Right forelimb (tissue), 1 donor: ENCODE results near the gene STK38L.

Source experiments
- DNase-seq: peaks from one replicate; pipeline ENCODE4 v3.0.0-alpha.2; 2018

The STK38L gene

DNA sequence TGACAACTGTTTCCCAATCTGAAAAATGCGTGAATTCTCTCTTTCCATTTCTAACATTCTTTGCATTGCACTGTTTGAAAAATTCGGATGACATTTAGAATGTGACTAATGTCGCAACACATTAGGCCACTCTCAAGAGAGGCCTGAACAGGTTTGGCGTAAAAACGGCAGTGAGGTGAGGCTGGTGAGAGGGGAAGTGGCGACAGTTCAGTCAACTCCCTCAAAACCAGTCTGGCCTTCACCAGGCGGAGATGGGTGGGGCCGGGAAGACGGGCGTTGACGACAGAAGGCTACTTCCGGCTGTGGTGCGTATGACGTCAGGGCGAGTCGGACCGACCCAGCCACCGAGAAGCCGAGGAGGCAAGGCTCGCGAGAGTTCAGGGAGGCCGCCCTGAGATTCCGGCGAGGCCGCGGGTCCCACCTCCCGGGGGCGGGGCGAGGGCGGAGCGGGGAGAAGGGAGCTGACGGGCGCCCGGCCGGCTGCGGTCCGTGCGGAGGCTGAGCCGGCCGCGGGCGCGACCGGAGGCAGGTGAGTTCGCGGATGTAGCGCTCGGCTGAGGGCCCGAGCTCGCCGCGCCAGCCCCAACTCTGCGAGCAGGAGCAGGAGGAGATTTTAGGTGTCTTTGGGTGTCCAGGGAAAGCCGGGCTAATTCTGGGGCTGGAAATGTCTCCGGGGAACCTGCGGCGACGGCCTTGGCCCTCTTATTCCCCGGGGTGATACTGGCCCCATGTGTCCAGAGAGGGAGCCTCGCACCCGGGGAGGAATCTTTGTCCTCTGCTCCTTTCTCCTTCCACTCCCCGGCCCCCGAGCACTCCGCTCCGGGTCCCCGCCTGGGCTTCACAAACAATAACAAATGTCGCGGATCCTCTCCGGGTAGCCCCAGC is at the start of gene STK38L:
TSS of gene STK38L (plus strand) at position 483 of the 885 bp plus-strand sequence. CDS start 53,435 bp downstream, outside the sequence.
- DNase-seq: peak; percentile 98

DNA sequence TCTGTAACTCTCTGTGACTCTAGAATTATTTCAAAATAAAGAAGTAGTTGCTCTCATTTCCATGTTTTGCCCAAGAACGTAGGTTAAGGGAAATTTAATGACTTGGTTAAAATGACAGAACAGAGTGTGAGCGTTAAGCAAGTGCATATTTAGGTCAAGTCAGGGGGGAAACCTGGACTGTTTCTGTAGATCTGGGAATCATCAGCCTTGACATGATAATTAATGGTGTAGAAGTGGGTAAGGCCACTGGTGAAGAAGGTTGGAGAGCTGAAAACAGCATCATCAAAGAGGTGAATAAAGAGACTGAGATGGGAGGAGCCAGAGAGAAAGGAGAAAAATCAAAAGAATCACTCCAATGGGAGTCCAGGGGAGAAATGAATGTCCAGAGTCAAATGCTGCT is 49.4 kb upstream of the STK38L start:
- no peak for DNase-seq

DNA sequence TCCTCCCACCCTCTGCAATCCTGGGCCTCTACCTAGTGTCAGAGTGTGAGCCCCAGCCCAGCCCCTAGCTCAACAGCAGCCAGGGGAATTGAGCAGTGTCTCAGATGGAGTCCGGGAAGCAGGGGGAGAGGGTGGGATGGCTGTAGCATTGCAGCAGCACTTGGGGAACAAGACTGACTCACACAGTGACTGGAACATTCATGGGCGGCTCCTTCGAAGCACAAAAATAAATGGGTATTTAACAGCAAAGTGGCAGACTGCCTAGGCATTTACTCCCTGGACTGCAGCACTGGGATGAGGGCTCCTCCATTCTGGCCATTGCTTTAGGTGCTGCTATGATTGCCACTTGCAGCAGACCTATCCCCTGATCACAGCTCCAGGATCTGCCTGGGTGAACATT is 46.0 kb upstream of the STK38L start:
- no peak for DNase-seq

DNA sequence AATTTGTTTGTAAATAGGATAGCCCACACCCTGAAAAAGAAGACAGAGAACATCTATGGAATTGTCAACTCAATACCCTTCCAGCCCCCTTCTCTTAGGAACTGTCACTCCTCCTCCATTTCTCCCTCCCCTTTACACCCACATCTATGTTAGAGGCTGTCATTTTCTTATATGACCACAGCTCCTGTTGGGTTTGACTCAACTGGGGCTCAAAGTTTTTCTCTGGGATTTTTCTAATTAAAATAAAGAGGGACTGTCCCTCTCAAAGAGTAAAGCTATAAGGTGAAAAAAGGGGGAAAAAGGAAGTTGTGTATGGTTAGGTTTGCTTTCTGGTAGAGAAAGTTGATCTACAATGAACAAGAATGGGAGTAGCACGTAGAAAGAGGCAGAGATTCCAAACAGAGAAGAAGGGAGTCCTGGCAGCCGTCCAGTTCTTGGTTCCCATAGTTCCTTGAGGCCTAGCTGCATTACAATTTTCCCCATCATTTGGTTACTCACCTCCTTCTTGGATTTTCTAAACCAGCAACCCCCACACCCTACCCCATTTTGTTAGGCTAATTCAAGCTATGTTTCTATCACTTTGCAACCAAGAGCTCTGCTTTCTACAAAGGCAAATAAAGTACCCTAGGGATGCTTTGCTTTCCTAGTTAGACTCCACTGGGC is 44.3 kb upstream of the STK38L start:
- DNase-seq: no peak

DNA sequence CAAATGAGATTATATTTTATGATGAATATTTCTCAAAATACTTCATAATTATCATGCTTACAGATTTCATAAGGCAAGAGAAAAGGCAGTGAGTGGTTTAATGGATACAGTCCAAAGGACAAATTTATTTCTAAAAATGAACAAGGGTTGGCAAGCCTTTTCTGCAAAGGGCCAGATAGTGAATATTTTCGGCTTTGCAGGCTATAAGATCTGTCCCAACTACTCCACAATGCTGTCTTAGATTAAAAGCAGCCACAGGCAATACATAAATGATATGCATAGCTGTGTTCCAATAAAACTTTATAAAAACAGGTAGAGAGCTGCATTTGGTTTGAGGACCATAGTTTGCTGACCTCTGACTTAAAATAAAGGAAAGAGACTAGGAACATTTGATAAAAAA is 42.9 kb upstream of the STK38L start:
- no peak for DNase-seq

DNA sequence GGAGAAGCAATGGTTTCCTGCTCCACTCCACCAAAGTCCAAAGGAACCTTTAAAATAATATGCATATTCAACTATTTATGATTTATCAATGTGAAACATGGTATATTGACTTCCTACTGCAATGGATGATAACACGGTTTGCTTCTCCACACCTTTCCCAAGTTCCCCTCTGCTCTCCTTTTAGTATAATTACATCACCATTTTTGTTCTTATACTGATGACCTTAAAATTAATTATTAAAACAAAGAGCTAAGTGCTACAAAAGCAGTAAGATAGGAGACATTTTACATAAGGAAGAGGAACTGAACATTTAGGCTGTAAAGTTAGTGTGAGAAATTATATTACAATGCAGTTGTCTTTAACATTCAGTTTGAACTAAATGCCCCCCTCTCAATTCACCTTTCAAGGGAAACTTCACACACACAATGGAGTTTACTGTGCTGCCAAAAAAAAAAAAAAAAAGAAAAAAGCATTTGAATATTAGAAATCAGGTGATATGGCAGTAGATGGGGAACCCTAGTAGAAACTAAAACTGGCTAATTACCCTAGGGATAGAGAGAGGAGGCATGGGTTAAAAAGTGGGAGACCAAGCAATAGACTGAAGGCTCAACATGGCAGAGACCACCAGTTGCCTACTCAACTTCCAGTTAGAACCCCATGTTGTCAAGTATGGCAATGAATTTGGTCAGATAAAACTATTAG is 37.1 kb upstream of the STK38L start:
- no peak for DNase-seq

DNA sequence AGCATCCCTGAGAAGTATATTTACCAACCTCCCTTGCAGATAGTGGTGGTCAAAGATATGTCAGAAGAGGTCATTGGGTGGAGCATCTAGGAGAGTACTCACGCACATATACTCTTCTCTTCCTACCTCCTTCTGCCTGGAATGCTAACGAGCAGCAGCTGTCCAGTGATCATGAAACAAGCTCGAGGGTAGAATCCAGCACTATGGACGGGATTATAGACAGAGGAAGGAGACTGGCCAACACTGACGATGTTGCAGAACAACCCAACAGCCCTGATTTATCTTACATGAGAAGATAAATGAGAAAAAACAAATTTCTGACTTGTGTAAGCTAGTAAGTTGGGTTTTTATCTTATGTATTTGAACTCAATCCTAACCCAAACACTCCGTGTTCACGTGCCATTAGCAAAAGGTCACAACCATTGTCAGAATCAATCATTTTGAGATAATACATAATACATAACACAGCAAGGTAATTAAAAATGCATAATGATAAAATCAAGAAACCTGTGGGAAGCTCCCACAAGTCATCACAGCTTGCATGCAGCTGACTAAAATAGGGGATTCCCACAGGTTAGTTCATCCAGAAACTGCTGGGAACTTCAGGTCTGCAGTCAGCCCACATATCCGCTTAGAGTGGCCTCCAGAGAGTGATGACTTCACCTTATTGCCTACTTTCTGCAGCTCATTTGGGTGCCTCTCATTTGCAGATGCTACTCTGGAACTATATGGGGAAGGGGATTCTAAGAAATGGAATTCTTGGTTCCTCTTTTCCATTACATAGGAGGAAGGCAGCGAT is 36.3 kb upstream of the STK38L start:
- no peak for DNase-seq

DNA sequence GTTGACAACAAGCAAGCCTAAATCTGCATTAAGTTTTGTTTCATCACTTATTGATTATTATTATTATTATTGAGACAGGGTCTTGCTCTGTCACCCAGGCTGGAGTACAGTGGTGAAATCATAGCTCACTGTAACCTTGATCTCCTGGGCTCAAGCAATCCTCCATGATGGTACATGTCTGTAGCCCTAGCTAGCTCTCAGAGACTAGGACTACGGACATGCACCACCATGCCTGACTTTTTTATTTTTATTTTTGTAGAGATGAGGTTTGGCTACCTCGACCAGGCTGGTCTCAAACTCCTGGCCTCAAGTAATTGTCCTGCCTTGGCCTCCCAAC is 35.7 kb upstream of the STK38L start:
- no peak for DNase-seq

DNA sequence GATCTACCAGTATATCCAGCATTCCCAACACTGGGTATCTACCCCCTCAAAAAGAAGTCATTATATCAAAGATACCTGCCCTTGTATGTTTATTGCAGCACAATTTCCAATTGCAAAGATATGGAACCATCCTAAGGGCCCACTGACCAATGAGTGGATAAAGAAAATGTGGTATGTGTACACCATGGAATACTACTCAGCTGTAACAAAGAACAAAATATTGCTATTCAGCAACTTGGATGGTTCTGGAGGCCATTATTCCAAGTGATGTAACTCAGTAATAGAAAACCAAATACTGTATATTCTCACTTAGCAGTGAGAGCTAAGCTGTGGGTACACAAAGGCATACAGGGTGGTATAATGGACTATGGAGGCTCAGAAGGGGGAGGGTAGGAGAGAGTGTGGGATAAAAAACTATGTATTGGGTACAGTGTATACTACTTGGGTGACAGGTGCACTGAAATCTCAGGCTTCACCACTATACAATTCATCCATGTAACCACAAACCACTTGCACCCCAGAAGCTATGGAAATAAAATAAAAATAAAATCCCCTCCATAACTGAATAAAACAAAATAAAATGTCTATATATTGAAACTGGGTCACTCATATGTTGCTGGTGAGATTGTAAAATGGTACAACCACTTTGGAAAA is 34.7 kb upstream of the STK38L start:
- no peak for DNase-seq

DNA sequence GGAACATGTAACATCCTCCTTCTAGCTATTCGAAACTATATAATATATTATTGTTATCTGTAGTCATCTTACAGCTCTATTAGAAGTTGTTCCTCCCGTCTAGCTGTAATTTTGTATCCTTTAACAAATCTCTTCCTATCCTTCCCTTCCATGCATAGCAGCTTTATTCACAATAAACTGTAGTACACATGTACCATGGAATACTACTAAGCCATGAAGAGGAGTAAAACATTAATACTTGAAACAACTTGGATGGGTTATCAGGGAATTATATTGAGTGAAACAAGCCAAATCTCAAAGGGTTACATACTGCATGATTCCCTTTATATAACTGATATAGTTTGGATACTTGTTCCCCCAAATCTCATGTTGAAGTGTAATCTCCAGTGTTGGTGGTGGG is 33.9 kb upstream of the STK38L start:
- DNase-seq: no peak

DNA sequence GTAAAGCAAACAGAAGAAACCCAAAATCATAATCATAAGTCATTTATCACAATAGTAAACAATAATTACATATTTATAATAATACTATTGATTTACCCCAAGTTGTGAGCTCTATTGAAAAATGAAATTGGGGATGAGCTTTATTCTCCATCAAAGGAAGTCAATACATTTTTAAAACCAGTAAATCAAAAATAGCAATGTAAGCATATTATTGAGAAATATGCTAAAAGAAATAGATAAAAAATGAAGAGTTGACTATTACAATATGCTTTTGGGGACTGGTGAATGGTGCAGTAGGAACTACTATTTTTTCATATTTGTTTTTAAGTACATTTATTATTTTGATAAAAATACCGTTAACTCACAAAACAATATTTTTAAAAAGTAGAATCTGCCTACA is 31.2 kb upstream of the STK38L start:
- no peak for DNase-seq

DNA sequence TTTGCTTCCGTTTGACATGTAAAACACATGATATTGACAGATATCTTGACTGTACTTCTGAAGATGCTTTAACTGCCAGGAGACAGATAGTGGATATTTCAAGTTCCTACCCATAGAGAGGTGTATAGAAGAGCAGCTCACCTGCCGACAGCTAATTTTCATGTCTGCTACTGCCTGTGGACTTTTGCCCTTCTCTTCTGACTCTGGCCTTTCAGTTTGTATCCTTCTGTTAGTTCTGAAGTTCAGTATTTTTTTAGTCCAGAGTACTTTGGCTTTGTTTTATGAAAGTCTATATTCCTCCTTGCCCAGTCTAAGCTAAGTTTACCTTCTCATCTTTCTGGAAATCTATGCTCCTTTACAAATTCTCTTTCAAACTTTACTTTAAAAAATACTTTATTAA is 30.8 kb upstream of the STK38L start:
- DNase-seq: no peak

DNA sequence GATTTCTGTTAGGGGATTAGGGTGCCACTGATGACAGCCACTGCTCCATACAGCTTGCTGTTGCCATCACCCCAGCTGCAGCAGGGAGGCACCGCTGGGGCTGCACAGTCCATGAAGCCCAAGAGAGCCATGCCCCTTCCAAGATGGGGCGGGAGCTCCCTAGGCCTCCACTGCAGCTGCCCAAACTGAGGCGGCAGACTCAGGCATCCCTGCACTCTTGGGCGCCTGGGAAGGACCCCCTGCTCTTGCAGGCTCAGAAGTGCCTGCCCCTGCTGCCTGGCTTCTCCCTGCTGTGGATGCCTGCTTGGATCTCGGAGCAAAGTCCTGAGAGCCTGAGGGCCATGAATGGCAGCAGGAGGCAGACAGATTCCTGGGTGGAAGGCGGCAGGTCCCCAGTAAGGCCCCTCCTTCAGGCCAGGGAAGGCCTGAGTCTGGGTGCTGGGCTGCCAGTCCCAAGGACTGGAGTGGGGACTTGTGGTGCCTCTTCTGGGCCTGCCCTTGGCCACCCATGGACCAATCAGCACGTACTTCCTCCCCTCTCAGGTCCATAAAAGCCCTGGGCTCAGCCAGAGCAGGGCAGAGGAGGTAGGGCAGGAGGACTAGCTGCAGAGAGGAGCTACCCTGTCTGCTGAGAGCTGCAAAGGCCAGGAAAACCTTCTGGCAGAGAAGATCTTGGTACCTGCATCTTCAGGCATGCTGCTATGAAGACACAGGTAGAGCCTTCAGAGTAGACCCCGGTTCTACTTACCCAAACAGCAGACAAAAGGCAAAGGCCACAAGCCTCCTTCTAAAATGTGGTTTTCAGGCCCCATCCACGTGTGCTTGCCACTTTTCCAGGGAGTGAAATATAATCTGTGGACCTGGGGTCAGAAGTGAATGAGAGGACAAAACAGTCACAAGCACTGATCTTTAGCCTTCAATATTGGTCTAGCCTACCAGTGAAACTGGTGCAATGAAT is 30.0 kb upstream of the STK38L start:
- DNase-seq: no peak

DNA sequence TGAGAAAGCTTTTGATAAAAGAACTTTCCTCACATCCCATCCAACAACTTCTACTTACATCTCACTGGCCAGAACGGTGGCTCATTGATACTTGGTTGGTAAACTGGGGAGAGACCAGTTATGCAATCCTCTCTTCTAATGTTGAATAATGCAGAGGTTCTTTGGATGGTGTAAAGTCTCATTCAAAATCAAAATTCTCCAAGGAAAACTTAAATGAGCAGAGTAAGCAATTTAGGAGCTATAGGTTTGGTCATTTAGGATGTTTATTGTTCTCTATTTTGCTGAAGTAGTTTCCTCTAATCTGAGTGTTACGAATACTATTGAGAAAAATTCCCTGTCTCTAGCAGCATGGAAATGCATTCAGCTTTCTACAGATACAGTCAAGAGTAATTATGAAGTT is 26.5 kb upstream of the STK38L start:
- DNase-seq: no peak

DNA sequence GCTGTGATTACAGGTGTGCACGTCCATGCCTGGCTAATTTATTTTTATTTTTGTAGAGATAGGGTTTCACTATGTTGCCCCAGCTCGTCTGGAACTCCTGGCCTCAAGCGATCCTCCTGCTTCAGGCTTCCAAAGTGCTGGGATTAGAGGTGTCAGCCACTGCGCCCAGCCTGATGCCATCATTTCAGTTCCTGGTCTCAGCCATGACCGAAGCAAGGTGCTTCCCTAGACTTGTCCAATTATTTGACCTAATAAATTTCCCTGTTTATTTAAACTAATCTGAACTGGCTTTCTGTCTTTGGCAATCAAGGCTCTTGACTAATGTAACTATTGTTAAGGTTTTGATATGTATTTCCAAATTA is 24.4 kb upstream of the STK38L start:
- no peak for DNase-seq

DNA sequence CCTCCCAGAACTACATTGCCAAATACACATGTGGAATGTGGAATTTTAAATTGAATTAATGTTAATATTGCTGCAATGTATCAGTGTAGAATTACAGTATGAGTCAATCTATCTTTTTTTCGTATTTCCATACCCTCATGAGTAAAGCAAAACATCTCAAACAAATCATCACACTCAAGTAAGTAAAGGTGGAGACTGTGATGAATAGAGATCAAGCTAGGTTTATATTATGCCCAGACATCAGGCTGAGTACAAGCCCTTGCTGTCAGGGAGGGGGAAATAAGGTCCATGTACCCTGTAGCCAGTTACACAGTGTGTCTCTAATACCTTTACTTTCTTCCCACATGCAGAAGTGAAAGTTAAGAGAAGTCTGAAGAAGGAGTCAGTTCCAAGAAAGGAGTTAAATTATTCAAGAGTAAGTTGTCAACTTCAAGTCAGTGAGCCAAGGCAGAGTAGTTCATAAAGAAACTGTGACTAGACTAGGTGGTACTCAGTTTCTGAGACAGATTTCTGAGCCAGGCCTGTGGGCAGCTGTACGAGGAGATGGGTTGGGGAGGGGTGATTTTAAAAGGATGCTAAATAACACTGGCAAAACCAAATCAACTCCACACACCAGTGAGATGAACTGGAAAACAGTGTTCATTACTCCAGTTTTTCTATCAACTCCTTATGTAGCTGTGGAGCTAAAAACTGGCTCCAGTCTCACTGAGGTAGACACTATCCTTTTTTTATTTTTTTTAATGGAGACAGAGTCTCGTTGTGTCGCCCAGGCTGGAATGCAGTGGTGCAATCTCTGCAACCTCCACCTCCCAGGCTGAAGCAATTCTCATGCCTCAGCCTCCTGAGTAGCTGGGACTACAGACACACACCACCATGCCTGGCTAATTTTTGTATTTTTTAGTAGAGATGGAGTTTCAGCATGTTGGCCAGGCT is 23.8 kb upstream of the STK38L start:
- DNase-seq: no peak

DNA sequence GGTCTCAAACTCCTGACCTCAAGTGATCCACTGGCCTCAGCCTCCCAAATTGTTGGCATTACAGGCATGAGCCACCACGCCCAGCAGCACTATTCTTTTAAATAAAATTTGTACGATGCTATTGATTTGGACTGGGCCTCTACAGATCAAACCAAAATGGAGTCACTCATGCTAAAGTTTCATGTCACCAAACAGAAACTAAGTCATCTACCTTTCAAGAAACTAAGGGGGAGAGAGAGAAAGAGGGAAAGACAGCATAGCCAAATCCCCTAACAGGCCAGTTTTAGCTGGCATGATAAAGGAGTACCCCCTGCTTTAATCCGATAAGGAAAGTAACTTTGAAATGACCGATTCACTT is 23.1 kb upstream of the STK38L start:
- DNase-seq: no peak

DNA sequence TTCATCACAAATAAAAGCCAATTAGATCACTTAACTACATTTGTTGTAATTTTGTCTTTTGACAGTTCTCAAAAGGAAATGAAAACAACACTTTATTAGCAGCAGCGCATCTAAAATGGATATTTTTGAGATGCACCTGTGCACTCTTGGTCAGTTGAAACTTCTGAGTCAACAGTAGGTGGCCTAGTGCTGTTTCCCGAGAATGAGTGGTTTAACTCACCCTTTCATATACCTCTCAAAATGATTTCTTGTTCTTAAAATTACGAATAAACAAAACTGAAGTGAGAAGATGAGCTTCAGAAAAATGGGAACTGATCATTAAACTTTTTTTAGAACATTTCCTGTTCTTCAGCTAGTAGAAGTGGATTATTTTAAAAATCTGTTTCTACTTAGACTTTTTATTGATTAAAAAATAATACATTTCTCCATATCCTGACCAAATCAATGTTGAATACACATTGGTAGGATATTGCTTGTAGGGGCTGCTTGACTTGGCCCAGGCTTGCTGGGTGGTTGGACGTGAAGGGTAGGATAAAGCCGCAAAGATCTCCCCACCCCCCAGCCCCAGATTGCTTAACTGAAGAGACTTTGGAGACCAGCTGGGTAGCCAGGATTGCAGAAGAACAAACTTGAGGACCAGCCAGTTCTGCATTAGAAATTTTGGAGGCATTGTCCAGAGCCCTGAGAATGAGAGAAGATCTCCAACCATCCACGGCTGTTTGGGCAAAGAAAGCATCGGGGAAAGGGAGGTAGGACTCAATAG is 22.3 kb upstream of the STK38L start:
- no peak for DNase-seq

DNA sequence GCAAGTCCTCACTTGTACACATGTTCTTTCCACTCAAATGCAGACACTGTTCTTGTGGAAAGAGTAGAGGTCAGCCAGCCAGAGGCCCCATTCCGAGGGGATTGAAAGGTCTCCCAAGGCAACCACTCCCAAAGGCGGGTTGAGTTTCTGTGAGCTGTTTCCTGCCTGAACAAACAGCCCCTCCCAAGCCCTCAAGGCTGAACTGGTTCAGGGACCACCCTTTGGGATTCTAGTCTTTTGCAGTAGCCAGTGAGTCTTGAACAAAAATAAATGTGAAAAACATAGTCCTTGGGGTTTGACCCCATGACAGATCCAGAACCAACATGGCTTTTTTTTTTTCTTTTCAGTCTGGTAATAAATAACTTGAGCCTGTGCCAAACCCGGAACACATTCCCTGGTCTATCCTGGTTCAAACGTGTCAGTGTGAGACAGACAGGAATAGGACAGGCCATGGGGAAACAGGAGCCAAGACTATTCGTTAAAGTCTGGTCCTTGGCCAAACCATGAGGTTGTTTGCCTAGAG is 17.6 kb upstream of the STK38L start:
- DNase-seq: peak; percentile 45
